ENCODE results near the gene DHX35. TPM values are rescaled to one million over a fixed set of nuclear protein-coding genes. Genes with fewer than 3 reads are reported as not detected.

The DHX35 gene
- total and polyA plus RNA-seq, 2 of the 13 experiments (the other 11 are each of a cell fraction or from before 2014, with no cell fraction given) = 25.8 to 28.7 TPM

GRCh38 chr20:38926934-38927616 lies 35.1 kb upstream of the DHX35 start (continued):
- 0 out of 2 replicates have a peak, but pooled peaks have one; percentile 3 for TF ChIP-seq ZNF766 (CRISPR knock-in tag; IDR thresholded peaks at IDR 0.05; ENCODE audit: borderline replicate concordance)
- TF ChIP-seq, protein P1, sequence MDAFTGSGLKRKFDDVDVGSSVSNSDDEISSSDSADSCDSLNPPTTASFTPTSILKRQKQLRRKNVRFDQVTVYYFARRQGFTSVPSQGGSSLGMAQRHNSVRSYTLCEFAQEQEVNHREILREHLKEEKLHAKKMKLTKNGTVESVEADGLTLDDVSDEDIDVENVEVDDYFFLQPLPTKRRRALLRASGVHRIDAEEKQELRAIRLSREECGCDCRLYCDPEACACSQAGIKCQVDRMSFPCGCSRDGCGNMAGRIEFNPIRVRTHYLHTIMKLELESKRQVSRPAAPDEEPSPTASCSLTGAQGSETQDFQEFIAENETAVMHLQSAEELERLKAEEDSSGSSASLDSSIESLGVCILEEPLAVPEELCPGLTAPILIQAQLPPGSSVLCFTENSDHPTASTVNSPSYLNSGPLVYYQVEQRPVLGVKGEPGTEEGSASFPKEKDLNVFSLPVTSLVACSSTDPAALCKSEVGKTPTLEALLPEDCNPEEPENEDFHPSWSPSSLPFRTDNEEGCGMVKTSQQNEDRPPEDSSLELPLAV (CRISPR knock-in tag; conservative IDR thresholded peaks at IDR 0.05; ENCODE audit: low read depth) = 0 out of 2 replicates have a peak, but pooled peaks have one; percentile 3
- TF ChIP-seq, protein P2, sequence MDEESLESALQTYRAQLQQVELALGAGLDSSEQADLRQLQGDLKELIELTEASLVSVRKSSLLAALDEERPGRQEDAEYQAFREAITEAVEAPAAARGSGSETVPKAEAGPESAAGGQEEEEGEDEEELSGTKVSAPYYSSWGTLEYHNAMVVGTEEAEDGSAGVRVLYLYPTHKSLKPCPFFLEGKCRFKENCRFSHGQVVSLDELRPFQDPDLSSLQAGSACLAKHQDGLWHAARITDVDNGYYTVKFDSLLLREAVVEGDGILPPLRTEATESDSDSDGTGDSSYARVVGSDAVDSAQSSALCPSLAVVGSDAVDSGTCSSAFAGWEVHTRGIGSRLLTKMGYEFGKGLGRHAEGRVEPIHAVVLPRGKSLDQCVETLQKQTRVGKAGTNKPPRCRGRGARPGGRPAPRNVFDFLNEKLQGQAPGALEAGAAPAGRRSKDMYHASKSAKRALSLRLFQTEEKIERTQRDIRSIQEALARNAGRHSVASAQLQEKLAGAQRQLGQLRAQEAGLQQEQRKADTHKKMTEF (CRISPR knock-in tag; IDR thresholded peaks at IDR 0.05) = no peak
- no peak for TF ChIP-seq CREB1 (IDR thresholded peaks at IDR 0.05)
- TF ChIP-seq CREB1 (CRISPR knock-in tag; IDR thresholded peaks at IDR 0.05) = no peak
- TF ChIP-seq ZNF484 (CRISPR knock-in tag; IDR thresholded peaks at IDR 0.05; ENCODE audit: borderline replicate concordance, low read depth) = 0 out of 2 replicates have a peak, but pooled peaks have one; percentile 18
- no peak for TF ChIP-seq RFXAP (CRISPR knock-in tag; IDR thresholded peaks at IDR 0.05; ENCODE audit: borderline replicate concordance)
- TF ChIP-seq ZNF30 (CRISPR knock-in tag; IDR thresholded peaks at IDR 0.05) = peak; percentile 19; the same call in 1 of the 2 replicates
- TF ChIP-seq JDP2 (CRISPR knock-in tag; IDR thresholded peaks at IDR 0.05; ENCODE audit: borderline replicate concordance) = no peak
- TF ChIP-seq FOXO1 (CRISPR knock-in tag; IDR thresholded peaks at IDR 0.05) = no peak; the same call in 1 of the 2 replicates
- no peak for TF ChIP-seq CEBPZ (IDR thresholded peaks at IDR 0.05; ENCODE audit: low read length)
- TF ChIP-seq AGO2 (optimal IDR thresholded peaks at IDR 0.05; ENCODE audit: low read depth, low read length) = peak; percentile 10
- no peak for TF ChIP-seq NCOA2 (CRISPR knock-in tag; IDR thresholded peaks at IDR 0.05)
- no peak for TF ChIP-seq ZNF280B (CRISPR knock-in tag; IDR thresholded peaks at IDR 0.05; ENCODE audit: borderline replicate concordance)
- no peak for TF ChIP-seq ZNF446 (CRISPR knock-in tag; IDR thresholded peaks at IDR 0.05)
- TF ChIP-seq ZBTB2 (CRISPR knock-in tag; IDR thresholded peaks at IDR 0.05; ENCODE audit: low read depth) = no peak
- TF ChIP-seq ZNF329 (CRISPR knock-in tag; IDR thresholded peaks at IDR 0.05; ENCODE audit: low read depth) = no peak
- TF ChIP-seq MIER2 (CRISPR knock-in tag; IDR thresholded peaks at IDR 0.05) = no peak
- no peak for TF ChIP-seq ZNF749 (CRISPR knock-in tag; IDR thresholded peaks at IDR 0.05; ENCODE audit: borderline replicate concordance)
- TF ChIP-seq ZNF564 (CRISPR knock-in tag; IDR thresholded peaks at IDR 0.05) = no peak
- no peak for TF ChIP-seq ZNF253 (CRISPR knock-in tag; IDR thresholded peaks at IDR 0.05; ENCODE audit: borderline replicate concordance)

All from HepG2 (cell line).